Measurements from ENCODE around the gene GDPD4. TPM values are rescaled to one million over a fixed set of nuclear protein-coding genes. Genes with fewer than 3 reads are reported as not detected.

Gene GDPD4
- total RNA-seq, 1 donor from 2014 or later, result not detected

GRCh38 chr11:77311701-77312100 lies 10.2 kb upstream of the GDPD4 start:
- H3K4me1 Mint-ChIP-seq (ENCODE audit: unreplicated experiment), result no peaks in the 10 kb centered on the region
- H3K27ac Mint-ChIP-seq (ENCODE audit: unreplicated experiment), result no peak overlapping the region

GRCh38 chr11:77310721-77311120 lies 9.2 kb upstream of the GDPD4 start:
- H3K36me3 Mint-ChIP-seq (ENCODE audit: low read depth, unreplicated experiment), result no peaks in the 10 kb centered on the region
- no peak overlapping the region for H3K4me3 Mint-ChIP-seq (ENCODE audit: unreplicated experiment)
- H3K27me3 Mint-ChIP-seq (ENCODE audit: unreplicated experiment), result no peaks in the 10 kb centered on the region
- H3K9me3 Mint-ChIP-seq (ENCODE audit: unreplicated experiment), result no peaks in the 10 kb centered on the region
- no peak for DNase-seq (ENCODE audit: low spot score)
- H3K27ac Mint-ChIP-seq (ENCODE audit: unreplicated experiment), result no peak overlapping the region
- H3K4me1 Mint-ChIP-seq (ENCODE audit: unreplicated experiment), result no peaks in the 10 kb centered on the region
- TF ChIP-seq CTCF (IDR thresholded peaks at IDR 0.05; ENCODE audit: unreplicated experiment), result no peak

More at GRCh38 chr11:77311701-77312100, 10.2 kb upstream of the GDPD4 start:
- Mint-ChIP-seq H3K9me3 (ENCODE audit: unreplicated experiment) (no peaks in the 10 kb centered on the region), H3K27me3 (ENCODE audit: unreplicated experiment) (no peaks in the 10 kb centered on the region), H3K36me3 (ENCODE audit: low read depth, unreplicated experiment) (no peaks in the 10 kb centered on the region), H3K4me3 (ENCODE audit: unreplicated experiment) (no peak overlapping the region)
- no peak for DNase-seq (ENCODE audit: low spot score)
- no peak for TF ChIP-seq CTCF (IDR thresholded peaks at IDR 0.05; ENCODE audit: unreplicated experiment)

GRCh38 chr11:77309401-77310085 lies 8.1 kb upstream of the GDPD4 start:
- Mint-ChIP-seq H3K27ac (ENCODE audit: unreplicated experiment) (no peak overlapping the region), H3K36me3 (ENCODE audit: low read depth, unreplicated experiment) (no peaks in the 10 kb centered on the region), H3K4me1 (ENCODE audit: unreplicated experiment) (no peaks in the 10 kb centered on the region), H3K27me3 (ENCODE audit: unreplicated experiment) (no peaks in the 10 kb centered on the region), H3K4me3 (ENCODE audit: unreplicated experiment) (no peak overlapping the region), H3K9me3 (ENCODE audit: unreplicated experiment) (no peaks in the 10 kb centered on the region)
- TF ChIP-seq CTCF (IDR thresholded peaks at IDR 0.05; ENCODE audit: unreplicated experiment), result no peak
- DNase-seq (ENCODE audit: low spot score), result no peak

- no peaks in the 10 kb centered on the region for H3K9me3 Mint-ChIP-seq (ENCODE audit: unreplicated experiment)
- TF ChIP-seq CTCF (IDR thresholded peaks at IDR 0.05; ENCODE audit: unreplicated experiment), result no peak
- H3K27me3 Mint-ChIP-seq (ENCODE audit: unreplicated experiment), result no peaks in the 10 kb centered on the region
- DNase-seq (ENCODE audit: low spot score), result no peak
- no peak overlapping the region for H3K27ac Mint-ChIP-seq (ENCODE audit: unreplicated experiment)
- H3K36me3 Mint-ChIP-seq (ENCODE audit: low read depth, unreplicated experiment), result no peaks in the 10 kb centered on the region
- H3K4me3 Mint-ChIP-seq (ENCODE audit: unreplicated experiment), result no peak overlapping the region
- H3K4me1 Mint-ChIP-seq (ENCODE audit: unreplicated experiment), result no peaks in the 10 kb centered on the region
These were observed 7.4 kb upstream of the GDPD4 start for GRCh38 chr11:77308838-77309237.

- Mint-ChIP-seq H3K27me3 (ENCODE audit: unreplicated experiment) (peaks cover 1% of the 10 kb centered on the region), H3K36me3 (ENCODE audit: low read depth, unreplicated experiment) (no peaks in the 10 kb centered on the region), H3K4me3 (ENCODE audit: unreplicated experiment) (no peak overlapping the region), H3K27ac (ENCODE audit: unreplicated experiment) (no peak overlapping the region), H3K9me3 (ENCODE audit: unreplicated experiment) (no peaks in the 10 kb centered on the region), H3K4me1 (ENCODE audit: unreplicated experiment) (no peaks in the 10 kb centered on the region)
- DNase-seq (ENCODE audit: low spot score), result no peak
- no peak for TF ChIP-seq CTCF (IDR thresholded peaks at IDR 0.05; ENCODE audit: unreplicated experiment)
These were observed 1.8 kb upstream of the GDPD4 start for GRCh38 chr11:77303328-77303727.
